ENCODE measurements around the gene CYB5R4. TPM values are rescaled to one million over a fixed set of nuclear protein-coding genes. Genes with fewer than 3 reads are reported as not detected.

Gene CYB5R4
- total and polyA plus RNA-seq, 2 of the 8 experiments (the other 6 are each of a cell fraction or from before 2014, with no cell fraction given) = 2.8 to 14.6 TPM

DNA sequence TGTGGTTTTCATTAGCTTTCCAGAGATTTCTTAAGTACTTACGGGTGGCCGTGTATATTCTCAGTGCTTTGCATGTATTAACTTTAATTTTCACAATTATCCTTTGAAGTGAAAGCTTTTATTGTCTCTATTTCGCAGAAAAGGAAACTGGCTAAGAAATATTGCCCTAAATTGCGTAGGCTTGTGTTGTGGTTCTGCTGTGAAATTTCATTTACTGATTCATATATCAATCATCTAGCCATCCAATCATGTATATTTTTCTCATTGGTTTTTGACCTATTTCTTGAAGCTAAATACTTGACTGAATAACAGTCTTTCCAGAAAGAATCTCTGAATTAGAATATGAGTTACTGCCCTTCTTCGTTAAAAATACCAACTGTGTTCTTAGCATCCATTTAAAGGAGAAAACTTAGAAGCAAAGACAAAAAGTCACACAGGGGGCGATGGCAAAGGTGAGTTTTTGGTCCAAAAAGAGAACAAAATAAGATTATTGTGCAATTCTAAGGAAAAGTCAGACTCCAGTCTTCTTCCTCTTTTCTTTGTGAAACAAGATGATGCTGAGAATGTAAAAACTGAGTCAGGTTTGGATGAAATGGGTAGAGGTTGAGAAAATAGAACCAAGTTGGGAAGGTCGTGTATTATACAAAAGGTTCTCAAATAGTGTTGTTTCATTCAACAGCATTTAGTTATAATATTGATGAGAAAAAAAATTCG, 1.4 kb downstream of the CYB5R4 start (continued):
- TF ChIP-seq BCL11A (IDR thresholded peaks at IDR 0.05; ENCODE audit: low read depth in 2 of 2, low read length in 2 of 2) = no peak
- TF ChIP-seq TAF1 (IDR thresholded peaks at IDR 0.05; ENCODE audit: low read depth, low read length) = no peak
- TF ChIP-seq KDM4A (IDR thresholded peaks at IDR 0.05; ENCODE audit: low read depth, low read length, severe bottlenecking) = no peak
- TF ChIP-seq, protein P1, sequence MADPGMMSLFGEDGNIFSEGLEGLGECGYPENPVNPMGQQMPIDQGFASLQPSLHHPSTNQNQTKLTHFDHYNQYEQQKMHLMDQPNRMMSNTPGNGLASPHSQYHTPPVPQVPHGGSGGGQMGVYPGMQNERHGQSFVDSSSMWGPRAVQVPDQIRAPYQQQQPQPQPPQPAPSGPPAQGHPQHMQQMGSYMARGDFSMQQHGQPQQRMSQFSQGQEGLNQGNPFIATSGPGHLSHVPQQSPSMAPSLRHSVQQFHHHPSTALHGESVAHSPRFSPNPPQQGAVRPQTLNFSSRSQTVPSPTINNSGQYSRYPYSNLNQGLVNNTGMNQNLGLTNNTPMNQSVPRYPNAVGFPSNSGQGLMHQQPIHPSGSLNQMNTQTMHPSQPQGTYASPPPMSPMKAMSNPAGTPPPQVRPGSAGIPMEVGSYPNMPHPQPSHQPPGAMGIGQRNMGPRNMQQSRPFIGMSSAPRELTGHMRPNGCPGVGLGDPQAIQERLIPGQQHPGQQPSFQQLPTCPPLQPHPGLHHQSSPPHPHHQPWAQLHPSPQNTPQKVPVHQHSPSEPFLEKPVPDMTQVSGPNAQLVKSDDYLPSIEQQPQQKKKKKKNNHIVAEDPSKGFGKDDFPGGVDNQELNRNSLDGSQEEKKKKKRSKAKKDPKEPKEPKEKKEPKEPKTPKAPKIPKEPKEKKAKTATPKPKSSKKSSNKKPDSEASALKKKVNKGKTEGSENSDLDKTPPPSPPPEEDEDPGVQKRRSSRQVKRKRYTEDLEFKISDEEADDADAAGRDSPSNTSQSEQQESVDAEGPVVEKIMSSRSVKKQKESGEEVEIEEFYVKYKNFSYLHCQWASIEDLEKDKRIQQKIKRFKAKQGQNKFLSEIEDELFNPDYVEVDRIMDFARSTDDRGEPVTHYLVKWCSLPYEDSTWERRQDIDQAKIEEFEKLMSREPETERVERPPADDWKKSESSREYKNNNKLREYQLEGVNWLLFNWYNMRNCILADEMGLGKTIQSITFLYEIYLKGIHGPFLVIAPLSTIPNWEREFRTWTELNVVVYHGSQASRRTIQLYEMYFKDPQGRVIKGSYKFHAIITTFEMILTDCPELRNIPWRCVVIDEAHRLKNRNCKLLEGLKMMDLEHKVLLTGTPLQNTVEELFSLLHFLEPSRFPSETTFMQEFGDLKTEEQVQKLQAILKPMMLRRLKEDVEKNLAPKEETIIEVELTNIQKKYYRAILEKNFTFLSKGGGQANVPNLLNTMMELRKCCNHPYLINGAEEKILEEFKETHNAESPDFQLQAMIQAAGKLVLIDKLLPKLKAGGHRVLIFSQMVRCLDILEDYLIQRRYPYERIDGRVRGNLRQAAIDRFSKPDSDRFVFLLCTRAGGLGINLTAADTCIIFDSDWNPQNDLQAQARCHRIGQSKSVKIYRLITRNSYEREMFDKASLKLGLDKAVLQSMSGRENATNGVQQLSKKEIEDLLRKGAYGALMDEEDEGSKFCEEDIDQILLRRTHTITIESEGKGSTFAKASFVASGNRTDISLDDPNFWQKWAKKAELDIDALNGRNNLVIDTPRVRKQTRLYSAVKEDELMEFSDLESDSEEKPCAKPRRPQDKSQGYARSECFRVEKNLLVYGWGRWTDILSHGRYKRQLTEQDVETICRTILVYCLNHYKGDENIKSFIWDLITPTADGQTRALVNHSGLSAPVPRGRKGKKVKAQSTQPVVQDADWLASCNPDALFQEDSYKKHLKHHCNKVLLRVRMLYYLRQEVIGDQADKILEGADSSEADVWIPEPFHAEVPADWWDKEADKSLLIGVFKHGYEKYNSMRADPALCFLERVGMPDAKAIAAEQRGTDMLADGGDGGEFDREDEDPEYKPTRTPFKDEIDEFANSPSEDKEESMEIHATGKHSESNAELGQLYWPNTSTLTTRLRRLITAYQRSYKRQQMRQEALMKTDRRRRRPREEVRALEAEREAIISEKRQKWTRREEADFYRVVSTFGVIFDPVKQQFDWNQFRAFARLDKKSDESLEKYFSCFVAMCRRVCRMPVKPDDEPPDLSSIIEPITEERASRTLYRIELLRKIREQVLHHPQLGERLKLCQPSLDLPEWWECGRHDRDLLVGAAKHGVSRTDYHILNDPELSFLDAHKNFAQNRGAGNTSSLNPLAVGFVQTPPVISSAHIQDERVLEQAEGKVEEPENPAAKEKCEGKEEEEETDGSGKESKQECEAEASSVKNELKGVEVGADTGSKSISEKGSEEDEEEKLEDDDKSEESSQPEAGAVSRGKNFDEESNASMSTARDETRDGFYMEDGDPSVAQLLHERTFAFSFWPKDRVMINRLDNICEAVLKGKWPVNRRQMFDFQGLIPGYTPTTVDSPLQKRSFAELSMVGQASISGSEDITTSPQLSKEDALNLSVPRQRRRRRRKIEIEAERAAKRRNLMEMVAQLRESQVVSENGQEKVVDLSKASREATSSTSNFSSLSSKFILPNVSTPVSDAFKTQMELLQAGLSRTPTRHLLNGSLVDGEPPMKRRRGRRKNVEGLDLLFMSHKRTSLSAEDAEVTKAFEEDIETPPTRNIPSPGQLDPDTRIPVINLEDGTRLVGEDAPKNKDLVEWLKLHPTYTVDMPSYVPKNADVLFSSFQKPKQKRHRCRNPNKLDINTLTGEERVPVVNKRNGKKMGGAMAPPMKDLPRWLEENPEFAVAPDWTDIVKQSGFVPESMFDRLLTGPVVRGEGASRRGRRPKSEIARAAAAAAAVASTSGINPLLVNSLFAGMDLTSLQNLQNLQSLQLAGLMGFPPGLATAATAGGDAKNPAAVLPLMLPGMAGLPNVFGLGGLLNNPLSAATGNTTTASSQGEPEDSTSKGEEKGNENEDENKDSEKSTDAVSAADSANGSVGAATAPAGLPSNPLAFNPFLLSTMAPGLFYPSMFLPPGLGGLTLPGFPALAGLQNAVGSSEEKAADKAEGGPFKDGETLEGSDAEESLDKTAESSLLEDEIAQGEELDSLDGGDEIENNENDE (IDR thresholded peaks at IDR 0.05; ENCODE audit: insufficient replicate concordance, low read length) = no peak
- TF ChIP-seq FOSL1 (IDR thresholded peaks at IDR 0.05; ENCODE audit: insufficient read depth, low read depth, low read length) = no peak
- TF ChIP-seq CHD2 (IDR thresholded peaks at IDR 0.05; ENCODE audit: low read length) = no peak
- no peak for TF ChIP-seq BRCA1 (IDR thresholded peaks at IDR 0.05; ENCODE audit: low read depth, low read length)
